ENCODE results near the gene ATG3.

ATG3 gene

DNA sequence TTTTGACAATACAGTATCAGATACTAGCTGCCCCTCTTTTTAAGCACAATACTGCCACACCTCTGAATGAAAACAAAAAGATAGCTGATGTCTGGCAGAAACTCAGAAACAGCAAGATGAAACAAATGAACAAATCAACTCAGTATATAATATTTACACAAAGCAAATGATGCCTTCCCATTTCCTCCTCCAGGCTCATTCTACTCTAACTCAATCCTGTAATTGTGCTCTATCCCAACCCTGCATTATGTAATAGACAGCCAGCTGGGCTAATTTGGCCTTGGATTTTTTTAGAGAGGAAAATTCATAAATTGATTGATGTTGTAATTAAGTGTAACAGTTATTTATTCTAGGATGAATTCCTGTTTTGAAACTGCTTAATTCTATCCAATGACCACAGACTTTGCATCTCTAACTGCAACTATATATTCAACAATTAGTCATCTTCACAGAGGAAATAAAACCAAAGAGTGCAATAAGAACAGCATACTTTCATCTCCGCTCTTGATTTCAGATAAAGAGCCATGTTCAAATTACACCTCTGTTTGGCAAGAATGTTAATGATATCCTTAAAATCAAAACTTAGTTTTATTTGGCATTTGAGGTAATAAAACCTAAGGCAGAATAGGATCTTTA is 6.1 kb downstream of the ATG3 start:
- peaks cover 89% of the 10 kb centered on the region for H3K79me2 ChIP-seq (ENCODE audit: insufficient read depth, low read length)
- H3K36me3 ChIP-seq (ENCODE audit: insufficient read depth, low read length), result peaks cover 16% of the 10 kb centered on the region; the same call in 1 of the 2 replicates
- TF ChIP-seq EZH2phosphoT487 (IDR thresholded peaks at IDR 0.05; ENCODE audit: borderline replicate concordance), result no peak
- TF ChIP-seq, protein P1, sequence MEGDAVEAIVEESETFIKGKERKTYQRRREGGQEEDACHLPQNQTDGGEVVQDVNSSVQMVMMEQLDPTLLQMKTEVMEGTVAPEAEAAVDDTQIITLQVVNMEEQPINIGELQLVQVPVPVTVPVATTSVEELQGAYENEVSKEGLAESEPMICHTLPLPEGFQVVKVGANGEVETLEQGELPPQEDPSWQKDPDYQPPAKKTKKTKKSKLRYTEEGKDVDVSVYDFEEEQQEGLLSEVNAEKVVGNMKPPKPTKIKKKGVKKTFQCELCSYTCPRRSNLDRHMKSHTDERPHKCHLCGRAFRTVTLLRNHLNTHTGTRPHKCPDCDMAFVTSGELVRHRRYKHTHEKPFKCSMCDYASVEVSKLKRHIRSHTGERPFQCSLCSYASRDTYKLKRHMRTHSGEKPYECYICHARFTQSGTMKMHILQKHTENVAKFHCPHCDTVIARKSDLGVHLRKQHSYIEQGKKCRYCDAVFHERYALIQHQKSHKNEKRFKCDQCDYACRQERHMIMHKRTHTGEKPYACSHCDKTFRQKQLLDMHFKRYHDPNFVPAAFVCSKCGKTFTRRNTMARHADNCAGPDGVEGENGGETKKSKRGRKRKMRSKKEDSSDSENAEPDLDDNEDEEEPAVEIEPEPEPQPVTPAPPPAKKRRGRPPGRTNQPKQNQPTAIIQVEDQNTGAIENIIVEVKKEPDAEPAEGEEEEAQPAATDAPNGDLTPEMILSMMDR (conservative IDR thresholded peaks at IDR 0.05; ENCODE audit: low read length), result no peak
- H3K27me3 ChIP-seq (ENCODE audit: insufficient read depth, low read length, poor library complexity, severe bottlenecking), result no peaks in the 10 kb centered on the region
- H3K9me2 ChIP-seq (replicated peaks; ENCODE audit: low read depth, low read length), result no peaks in the 10 kb centered on the region
- peak overlapping the region; percentile 68 for H3K4me3 ChIP-seq (ENCODE audit: low read length, poor library complexity, severe bottlenecking)
- no peak overlapping the region for H2AFZ ChIP-seq (ENCODE audit: low read length)
- H3K9ac ChIP-seq (ENCODE audit: low read depth, low read length, poor library complexity, severe bottlenecking), result peak overlapping the region; percentile 58
- peaks cover 37% of the 10 kb centered on the region for H3K4me1 ChIP-seq (ENCODE audit: insufficient read depth, low read length, poor library complexity, severe bottlenecking)
- H3K4me2 ChIP-seq (ENCODE audit: low read depth, low read length, poor library complexity, severe bottlenecking), result peak overlapping the region; percentile 60
- H3F3A ChIP-seq (ENCODE audit: low read depth), result no peaks in the 10 kb centered on the region
- H3K9me3 ChIP-seq (ENCODE audit: insufficient read depth, low read depth, low read length), result no peaks in the 10 kb centered on the region
- H4K20me1 ChIP-seq (ENCODE audit: insufficient read depth, low read length, poor library complexity, severe bottlenecking), result peaks cover 41% of the 10 kb centered on the region

DNA sequence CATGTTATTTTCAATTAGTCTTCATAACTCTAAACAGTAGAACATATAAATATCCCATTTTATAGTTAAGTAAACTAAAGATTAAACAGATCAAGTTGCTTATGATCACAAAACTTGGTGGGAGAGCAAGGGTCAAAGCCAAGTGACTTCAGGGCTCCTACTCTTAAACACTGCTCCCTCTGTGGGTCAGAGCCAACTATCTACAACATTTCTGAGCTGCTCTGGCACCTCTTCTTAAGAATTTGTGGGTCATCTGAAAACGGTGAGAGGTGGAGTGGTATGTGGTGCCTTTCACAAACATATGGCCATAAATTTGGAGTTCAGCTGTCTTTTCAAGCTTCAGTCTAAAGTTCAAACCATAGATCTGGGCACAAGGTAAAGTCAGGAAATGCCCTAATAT is 10.9 kb downstream of the ATG3 start:
- peaks cover 15% of the 10 kb centered on the region for H4K20me1 ChIP-seq (ENCODE audit: insufficient read depth, low read length, poor library complexity, severe bottlenecking)
- H3K36me3 ChIP-seq (ENCODE audit: insufficient read depth, low read length), result peaks cover 56% of the 10 kb centered on the region; the same call in 1 of the 2 replicates

DNA sequence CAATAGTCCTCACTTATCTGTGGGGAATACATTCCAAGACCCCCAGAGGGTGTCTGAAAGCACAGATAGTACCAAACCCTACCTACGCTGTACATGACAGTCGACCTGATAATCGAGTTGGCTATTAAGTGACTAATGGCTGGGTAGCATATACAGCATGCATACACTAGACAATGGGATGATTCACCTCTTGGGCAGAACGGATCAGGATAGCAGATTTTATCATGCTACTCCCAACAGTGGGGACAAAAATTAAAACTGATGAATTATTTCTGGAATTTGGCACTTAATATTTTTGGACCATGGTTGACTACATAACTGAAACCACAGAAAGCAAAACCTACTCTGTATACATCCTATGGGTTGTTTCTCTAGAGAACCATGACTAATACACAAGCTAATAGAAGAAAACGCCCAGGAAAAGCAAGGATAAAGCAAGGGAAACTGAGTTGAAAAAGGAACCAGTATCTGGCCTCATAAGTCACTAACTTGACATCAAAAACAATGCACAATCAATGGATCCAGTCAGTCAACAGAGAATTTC is 15.5 kb downstream of the ATG3 start:
- TF ChIP-seq, protein P1 (conservative IDR thresholded peaks at IDR 0.05; ENCODE audit: low read length), result no peak
- TF ChIP-seq EZH2phosphoT487 (IDR thresholded peaks at IDR 0.05; ENCODE audit: borderline replicate concordance), result no peak
- no peaks in the 10 kb centered on the region for H3F3A ChIP-seq (ENCODE audit: low read depth)
- H3K79me2 ChIP-seq (ENCODE audit: insufficient read depth, low read length), result peaks cover 14% of the 10 kb centered on the region; the same call in 1 of the 2 replicates
- H4K20me1 ChIP-seq (ENCODE audit: insufficient read depth, low read length, poor library complexity, severe bottlenecking), result no peaks in the 10 kb centered on the region
- no peak overlapping the region for H3K4me3 ChIP-seq (ENCODE audit: low read length, poor library complexity, severe bottlenecking)
- H3K9ac ChIP-seq (ENCODE audit: low read depth, low read length, poor library complexity, severe bottlenecking), result no peak overlapping the region
- H2AFZ ChIP-seq (ENCODE audit: low read length), result no peak overlapping the region
- no peaks in the 10 kb centered on the region for H3K9me3 ChIP-seq (ENCODE audit: insufficient read depth, low read depth, low read length)
- H3K36me3 ChIP-seq (ENCODE audit: insufficient read depth, low read length), result peaks cover 84% of the 10 kb centered on the region; the same call in 1 of the 2 replicates
- H3K27me3 ChIP-seq (ENCODE audit: insufficient read depth, low read length, poor library complexity, severe bottlenecking), result no peaks in the 10 kb centered on the region
- H3K9me2 ChIP-seq (replicated peaks; ENCODE audit: low read depth, low read length), result no peaks in the 10 kb centered on the region
- no peak overlapping the region for H3K4me2 ChIP-seq (ENCODE audit: low read depth, low read length, poor library complexity, severe bottlenecking)
- no peaks in the 10 kb centered on the region for H3K4me1 ChIP-seq (ENCODE audit: insufficient read depth, low read length, poor library complexity, severe bottlenecking)

More for the DNA sequence above, 10.9 kb downstream of the ATG3 start:
- no peak overlapping the region for H3K9ac ChIP-seq (ENCODE audit: low read depth, low read length, poor library complexity, severe bottlenecking)
- no peaks in the 10 kb centered on the region for H3K27me3 ChIP-seq (ENCODE audit: insufficient read depth, low read length, poor library complexity, severe bottlenecking)
- H3F3A ChIP-seq (ENCODE audit: low read depth), result no peaks in the 10 kb centered on the region
- no peaks in the 10 kb centered on the region for H3K9me3 ChIP-seq (ENCODE audit: insufficient read depth, low read depth, low read length)
- no peak overlapping the region for H3K4me3 ChIP-seq (ENCODE audit: low read length, poor library complexity, severe bottlenecking)
- no peak overlapping the region for H2AFZ ChIP-seq (ENCODE audit: low read length)
- H3K79me2 ChIP-seq (ENCODE audit: insufficient read depth, low read length), result peaks cover 56% of the 10 kb centered on the region
- H3K4me2 ChIP-seq (ENCODE audit: low read depth, low read length, poor library complexity, severe bottlenecking), result no peak overlapping the region
- no peaks in the 10 kb centered on the region for H3K9me2 ChIP-seq (replicated peaks; ENCODE audit: low read depth, low read length)
- TF ChIP-seq, protein P1 (conservative IDR thresholded peaks at IDR 0.05; ENCODE audit: low read length), result no peak
- no peak for TF ChIP-seq EZH2phosphoT487 (IDR thresholded peaks at IDR 0.05; ENCODE audit: borderline replicate concordance)
- H3K4me1 ChIP-seq (ENCODE audit: insufficient read depth, low read length, poor library complexity, severe bottlenecking), result peaks cover 9% of the 10 kb centered on the region

Measured in Loucy (cell line).